Measurements from ENCODE around the gene GAREM1. TPM values are rescaled to one million over a fixed set of nuclear protein-coding genes. Genes with fewer than 3 reads are reported as not detected.

The GAREM1 gene
- total and polyA plus RNA-seq, 2 of the 8 experiments (the other 6 are each of a cell fraction or from before 2014, with no cell fraction given): 3.6 to 9.2 TPM

DNA sequence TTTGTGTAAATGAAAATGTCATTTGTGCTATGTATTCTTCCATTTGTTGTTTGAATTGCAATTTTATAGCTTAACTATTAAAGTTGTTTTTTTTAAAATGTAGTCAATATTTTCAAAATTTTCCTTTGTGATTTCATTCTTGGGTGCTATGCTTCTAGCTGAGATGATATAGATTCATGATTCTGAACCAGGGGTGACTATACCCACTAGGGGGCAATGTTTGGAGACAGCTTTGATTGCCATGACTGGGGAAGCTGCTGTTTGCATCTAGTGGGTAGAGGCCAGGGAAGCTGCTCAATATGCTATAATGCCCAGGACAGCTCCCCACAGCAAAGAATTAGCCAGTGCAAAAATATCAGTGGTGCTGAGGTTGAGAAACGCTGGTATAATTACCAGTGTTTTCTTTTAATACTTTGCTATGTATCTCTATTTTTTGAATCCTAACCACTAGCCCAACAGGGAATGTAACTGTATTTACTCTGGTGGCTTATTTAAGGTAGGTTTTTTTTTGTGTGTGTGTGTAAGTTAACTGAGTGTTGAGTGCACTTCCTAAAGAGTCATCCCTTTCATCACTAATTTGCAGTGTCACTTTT, 181.1 kb downstream of the GAREM1 start:
- Histone ChIP-seq H2BK5ac (ENCODE audit: low read depth, low read length) (no peak overlapping the region), H3K4ac (replicated peaks; ENCODE audit: insufficient read length, low read depth, low read length) (no peak overlapping the region), H3K9ac (replicated peaks in 1 of 4; ENCODE audit: extremely low read depth in 1 of 4, low read depth in 3 of 4, low read length in 3 of 4) (no peak overlapping the region), H3K9me3 (ENCODE audit: insufficient read depth in 2 of 2, low read depth in 1 of 2, low read length in 1 of 2) (no peaks in the 10 kb centered on the region), H3K14ac (ENCODE audit: insufficient read length) (no peak overlapping the region), H3K4me2 (ENCODE audit: insufficient read depth in 1 of 2, low read depth in 2 of 2, low read length in 2 of 2) (no peak overlapping the region), H2BK20ac (ENCODE audit: low read length) (no peak overlapping the region), H4K8ac (ENCODE audit: extremely low read depth, insufficient read depth, low read length) (no peak overlapping the region), H2BK120ac (replicated peaks; ENCODE audit: low read depth, low read length) (no peak overlapping the region), H4K5ac (ENCODE audit: insufficient read length, low read depth, low read length) (no peak overlapping the region), H3K18ac (ENCODE audit: extremely low read depth, low read length) (no peak overlapping the region), H3K27ac (ENCODE audit: low read depth, low read length) (no peak overlapping the region), H2BK15ac (ENCODE audit: low read length) (no peak overlapping the region), H3K56ac (replicated peaks; ENCODE audit: insufficient read length, low read depth, low read length) (no peak overlapping the region), H4K91ac (replicated peaks; ENCODE audit: insufficient read length, low read length) (no peak overlapping the region), H3K27me3 (replicated peaks in 1 of 4; ENCODE audit: control insufficient read depth in 3 of 4, extremely low read depth in 1 of 4, insufficient read depth in 3 of 4, low read length in 3 of 4) (no peaks in the 10 kb centered on the region), H2AK5ac (ENCODE audit: low read depth, low read length) (no peak overlapping the region), H3K23me2 (ENCODE audit: low read depth, low read length) (no peaks in the 10 kb centered on the region; the same call in 1 of the 2 replicates), H2AFZ (ENCODE audit: low read length) (no peak overlapping the region), H3K4me3 (ENCODE audit: extremely low read depth in 1 of 4, insufficient read depth in 2 of 4, low read depth in 3 of 4, low read length in 4 of 4) (no peak overlapping the region), H3K79me2 (ENCODE audit: control insufficient read depth in 1 of 2, insufficient read depth in 2 of 2, low read length in 2 of 2) (no peaks in the 10 kb centered on the region), H3K23ac (ENCODE audit: insufficient read length) (no peak overlapping the region), H4K20me1 (replicated peaks in 1 of 2; ENCODE audit: control insufficient read depth in 1 of 2, insufficient read depth in 2 of 2, low read length in 2 of 2) (no peaks in the 10 kb centered on the region), H3K4me1 (replicated peaks in 1 of 4; ENCODE audit: control insufficient read depth in 3 of 4, insufficient read depth in 4 of 4, low read length in 3 of 4) (no peaks in the 10 kb centered on the region; a peak in 1 of 7 replicates), H2BK12ac (ENCODE audit: low read depth, low read length) (no peak overlapping the region), H3K36me3 (ENCODE audit: control insufficient read depth in 2 of 4, insufficient read depth in 4 of 4, low read length in 3 of 4) (peaks cover 0 to 3% (median 0%) of the 10 kb centered on the region in 4 experiments; a peak in 1 of 8 replicates), H3K79me1 (ENCODE audit: low read depth, low read length) (no peaks in the 10 kb centered on the region)
- WGBS, 2 experiments (ENCODE audit: extremely low coverage in 1 of 2, insufficient coverage in 1 of 2, insufficient read length in 1 of 2, insufficient replicate concordance in 2 of 2, low coverage in 1 of 2, low lambda C conversion rate in 2 of 2, missing lambda C conversion rate in 1 of 2): 14% methylated on average over 1 of the region's 1 CpG; no CpG with 5 or more reads in 1 of the 2 experiments
- FAIRE-seq (peak; percentile 28), DNase-seq (ENCODE audit: low read depth in 1 of 2, low spot score in 2 of 2) (peak in 1 of 2 experiments; percentile 68)
- ChIA-PET CTCF (ENCODE audit: partially characterized antibody) (interaction anchor here (0.6 to 3.1 kb wide), 42 partner anchors 10 to 380 kb away, joined by 3 to 24 read pairs (median 4); no protein-coding TSS in a partner anchor), POLR2A (ENCODE audit: partially characterized antibody) (interaction anchor here (0.9 kb wide), 1 partner anchor 181 kb away, joined by 3 read pairs; the partner anchor contains the start of gene GAREM1)
- TF ChIP-seq RAD21 (IDR thresholded peaks at IDR 0.05 in 1 of 2, conservative IDR thresholded peaks at IDR 0.05 in 1 of 2; ENCODE audit: low read depth in 2 of 2, low read length in 2 of 2): peak; percentile 66 to 79
- TF ChIP-seq, protein P1, sequence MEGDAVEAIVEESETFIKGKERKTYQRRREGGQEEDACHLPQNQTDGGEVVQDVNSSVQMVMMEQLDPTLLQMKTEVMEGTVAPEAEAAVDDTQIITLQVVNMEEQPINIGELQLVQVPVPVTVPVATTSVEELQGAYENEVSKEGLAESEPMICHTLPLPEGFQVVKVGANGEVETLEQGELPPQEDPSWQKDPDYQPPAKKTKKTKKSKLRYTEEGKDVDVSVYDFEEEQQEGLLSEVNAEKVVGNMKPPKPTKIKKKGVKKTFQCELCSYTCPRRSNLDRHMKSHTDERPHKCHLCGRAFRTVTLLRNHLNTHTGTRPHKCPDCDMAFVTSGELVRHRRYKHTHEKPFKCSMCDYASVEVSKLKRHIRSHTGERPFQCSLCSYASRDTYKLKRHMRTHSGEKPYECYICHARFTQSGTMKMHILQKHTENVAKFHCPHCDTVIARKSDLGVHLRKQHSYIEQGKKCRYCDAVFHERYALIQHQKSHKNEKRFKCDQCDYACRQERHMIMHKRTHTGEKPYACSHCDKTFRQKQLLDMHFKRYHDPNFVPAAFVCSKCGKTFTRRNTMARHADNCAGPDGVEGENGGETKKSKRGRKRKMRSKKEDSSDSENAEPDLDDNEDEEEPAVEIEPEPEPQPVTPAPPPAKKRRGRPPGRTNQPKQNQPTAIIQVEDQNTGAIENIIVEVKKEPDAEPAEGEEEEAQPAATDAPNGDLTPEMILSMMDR (IDR thresholded peaks at IDR 0.05; ENCODE audit: control extremely low read depth in 1 of 3, insufficient read depth in 1 of 3, low read depth in 1 of 3, low read length in 3 of 3): peak; percentile 31 to 75 (median 72)

Data from H1 (cell line).